ENCODE data around the gene PTPRM. TPM values are rescaled to one million over a fixed set of nuclear protein-coding genes. Genes with fewer than 3 reads are reported as not detected.

PTPRM gene
- total RNA-seq, 1 donor from 2014 or later, result 257 TPM

- Histone ChIP-seq H3K27me3 (no peaks in the 10 kb centered on the region), H3K36me3 (no peaks in the 10 kb centered on the region), H3K9me3 (no peaks in the 10 kb centered on the region), H3K4me3 (no peak overlapping the region), H3K27ac (no peak overlapping the region), H3K4me1 (no peaks in the 10 kb centered on the region)
- no peak for DNase-seq (ENCODE audit: low spot score in 2 of 2)
- intact Hi-C loops (cut with DNase I), result no loop called here
- TF ChIP-seq, protein P1, sequence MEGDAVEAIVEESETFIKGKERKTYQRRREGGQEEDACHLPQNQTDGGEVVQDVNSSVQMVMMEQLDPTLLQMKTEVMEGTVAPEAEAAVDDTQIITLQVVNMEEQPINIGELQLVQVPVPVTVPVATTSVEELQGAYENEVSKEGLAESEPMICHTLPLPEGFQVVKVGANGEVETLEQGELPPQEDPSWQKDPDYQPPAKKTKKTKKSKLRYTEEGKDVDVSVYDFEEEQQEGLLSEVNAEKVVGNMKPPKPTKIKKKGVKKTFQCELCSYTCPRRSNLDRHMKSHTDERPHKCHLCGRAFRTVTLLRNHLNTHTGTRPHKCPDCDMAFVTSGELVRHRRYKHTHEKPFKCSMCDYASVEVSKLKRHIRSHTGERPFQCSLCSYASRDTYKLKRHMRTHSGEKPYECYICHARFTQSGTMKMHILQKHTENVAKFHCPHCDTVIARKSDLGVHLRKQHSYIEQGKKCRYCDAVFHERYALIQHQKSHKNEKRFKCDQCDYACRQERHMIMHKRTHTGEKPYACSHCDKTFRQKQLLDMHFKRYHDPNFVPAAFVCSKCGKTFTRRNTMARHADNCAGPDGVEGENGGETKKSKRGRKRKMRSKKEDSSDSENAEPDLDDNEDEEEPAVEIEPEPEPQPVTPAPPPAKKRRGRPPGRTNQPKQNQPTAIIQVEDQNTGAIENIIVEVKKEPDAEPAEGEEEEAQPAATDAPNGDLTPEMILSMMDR (IDR thresholded peaks at IDR 0.05), result no peak
Observed at GRCh38 chr18:8261651-8262091, 694.6 kb downstream of the PTPRM start.

- no peak overlapping the region for H3K27ac ChIP-seq
- no peaks in the 10 kb centered on the region for H3K36me3 ChIP-seq
- intact Hi-C loops (cut with DNase I), result no loop called here
- DNase-seq (ENCODE audit: low spot score in 2 of 2), result no peak
- H3K4me3 ChIP-seq, result no peak overlapping the region
- no peaks in the 10 kb centered on the region for H3K27me3 ChIP-seq
- TF ChIP-seq, protein P1 (IDR thresholded peaks at IDR 0.05), result no peak
- H3K9me3 ChIP-seq, result no peaks in the 10 kb centered on the region
- H3K4me1 ChIP-seq, result no peaks in the 10 kb centered on the region
Observed at GRCh38 chr18:8262221-8262620, 695.1 kb downstream of the PTPRM start.

DNA sequence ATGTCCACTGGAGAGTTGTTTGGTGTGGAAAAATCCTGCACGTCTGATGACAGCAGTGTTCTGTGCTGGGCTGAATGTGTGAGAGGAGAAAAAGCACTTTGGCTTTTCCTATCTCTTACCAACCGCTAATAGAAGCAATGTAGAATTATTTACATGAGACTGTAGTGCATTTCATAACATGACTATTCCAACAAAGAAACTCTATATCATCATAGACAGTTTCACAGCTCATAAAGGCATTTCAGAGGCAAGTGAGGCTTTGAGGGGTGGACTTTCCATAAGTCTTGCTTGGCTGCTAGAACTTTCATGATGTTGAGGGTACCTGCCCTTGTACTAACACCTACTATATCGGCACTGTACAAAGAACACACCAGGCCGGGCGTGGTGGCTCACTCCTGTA, 697.0 kb downstream of the PTPRM start:
- no peaks in the 10 kb centered on the region for H3K36me3 ChIP-seq
- DNase-seq (ENCODE audit: low spot score in 2 of 2), result no peak
- H3K27me3 ChIP-seq, result no peaks in the 10 kb centered on the region
- no peak overlapping the region for H3K27ac ChIP-seq
- H3K4me1 ChIP-seq, result no peaks in the 10 kb centered on the region
- TF ChIP-seq, protein P1 (IDR thresholded peaks at IDR 0.05), result no peak
- H3K9me3 ChIP-seq, result no peaks in the 10 kb centered on the region
- intact Hi-C loops (cut with DNase I), result no loop called here
- H3K4me3 ChIP-seq, result no peak overlapping the region

DNA sequence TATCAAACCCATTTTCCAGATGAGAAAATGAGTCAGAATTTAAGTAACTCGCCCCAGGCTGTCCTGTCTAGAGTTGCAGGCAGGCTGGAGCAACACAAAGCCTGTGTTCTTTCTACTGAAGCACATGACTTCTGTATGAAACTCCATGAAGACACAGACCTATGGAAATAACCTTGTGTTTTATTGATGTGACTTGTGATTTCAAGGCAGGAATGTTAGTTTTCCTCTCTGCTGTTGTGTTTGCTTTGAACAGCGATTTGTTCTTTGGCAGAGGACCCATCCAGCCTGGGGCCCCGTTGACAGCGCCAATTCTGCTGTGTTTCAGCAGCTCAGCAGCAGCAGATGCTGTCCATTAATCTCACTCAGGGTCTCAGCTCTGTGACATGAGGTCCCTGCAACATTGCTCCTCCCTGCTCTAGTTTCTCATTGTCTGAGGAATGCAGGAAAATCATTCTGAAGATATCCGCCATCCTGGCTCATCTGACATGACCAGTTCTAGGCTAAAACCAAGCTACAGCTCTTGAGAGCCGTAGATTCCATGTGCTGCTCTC, 697.8 kb downstream of the PTPRM start:
- H3K4me3 ChIP-seq, result no peak overlapping the region
- H3K27me3 ChIP-seq, result no peaks in the 10 kb centered on the region
- H3K4me1 ChIP-seq, result no peaks in the 10 kb centered on the region
- H3K27ac ChIP-seq, result no peak overlapping the region
- DNase-seq (ENCODE audit: low spot score in 2 of 2), result no peak
- no peaks in the 10 kb centered on the region for H3K9me3 ChIP-seq
- no peaks in the 10 kb centered on the region for H3K36me3 ChIP-seq
- intact Hi-C loops (cut with DNase I), result no loop called here
- TF ChIP-seq, protein P1 (IDR thresholded peaks at IDR 0.05), result no peak

GRCh38 chr18:8272254-8272653, 705.1 kb downstream of the PTPRM start:
- no peaks in the 10 kb centered on the region for H3K9me3 ChIP-seq

More at GRCh38 chr18:8272254-8272653, 705.1 kb downstream of the PTPRM start:
- Histone ChIP-seq H3K4me3 (no peak overlapping the region), H3K36me3 (peaks cover 0 to 5% of the 10 kb centered on the region in 2 donors), H3K27me3 (no peaks in the 10 kb centered on the region), H3K27ac (no peak overlapping the region), H3K4me1 (no peaks in the 10 kb centered on the region)
- TF ChIP-seq, protein P1 (IDR thresholded peaks at IDR 0.05), result no peak
- intact Hi-C loops (cut with DNase I), result no loop called here
- no peak for DNase-seq (ENCODE audit: low spot score in 2 of 2)

All from ascending aorta (tissue), 2 donors.